ENCODE data around the gene CPNE6.

The CPNE6 gene

GRCh38 chr14:24086193-24086955 lies 15.0 kb downstream of the CPNE6 start:
- DNase-seq (ENCODE audit: low read depth): no peak

GRCh38 chr14:24087004-24087403 lies 15.6 kb downstream of the CPNE6 start:
- DNase-seq (ENCODE audit: low read depth): no peak

- no peak for DNase-seq (ENCODE audit: low read depth)
These were observed 16.7 kb downstream of the CPNE6 start for GRCh38 chr14:24088095-24088494.

- DNase-seq (ENCODE audit: low read depth): no peak
These were observed 18.5 kb downstream of the CPNE6 start for GRCh38 chr14:24089890-24090289.

GRCh38 chr14:24092110-24092504 lies 20.7 kb downstream of the CPNE6 start:
- DNase-seq (ENCODE audit: low read depth): no peak

GRCh38 chr14:24092505-24093206 lies 21.3 kb downstream of the CPNE6 start:
- peak; percentile 69 for DNase-seq (ENCODE audit: low read depth)

GRCh38 chr14:24093207-24093900 lies 22.0 kb downstream of the CPNE6 start:
- DNase-seq (ENCODE audit: low read depth): no peak

- peak; percentile 95 for DNase-seq (ENCODE audit: low read depth)
These were observed 22.8 kb downstream of the CPNE6 start, which contains the start of gene PCK2 for GRCh38 chr14:24093901-24094840. TSS of gene PCK2 (plus strand) at chr14:24094311. CDS start at chr14:24094406, 95 bp downstream.

GRCh38 chr14:24094841-24095270 lies 23.5 kb downstream of the CPNE6 start:
- no peak for DNase-seq (ENCODE audit: low read depth)

- peak; percentile 48 for DNase-seq (ENCODE audit: low read depth)
These were observed 24.1 kb downstream of the CPNE6 start for GRCh38 chr14:24095271-24096068.

- no peak for DNase-seq (ENCODE audit: low read depth)
These were observed 25.3 kb downstream of the CPNE6 start for GRCh38 chr14:24096545-24097181.

GRCh38 chr14:24098229-24098926 lies 27.0 kb downstream of the CPNE6 start:
- DNase-seq (ENCODE audit: low read depth): no peak

GRCh38 chr14:24098927-24099813 lies 27.8 kb downstream of the CPNE6 start:
- DNase-seq (ENCODE audit: low read depth): no peak

GRCh38 chr14:24100197-24100981 lies 29.0 kb downstream of the CPNE6 start:
- no peak for DNase-seq (ENCODE audit: low read depth)

GRCh38 chr14:24100982-24101494 lies 29.7 kb downstream of the CPNE6 start:
- DNase-seq (ENCODE audit: low read depth): no peak

- DNase-seq (ENCODE audit: low read depth): no peak
These were observed 31.1 kb downstream of the CPNE6 start for GRCh38 chr14:24102357-24103048.

GRCh38 chr14:24103451-24103850 lies 32.1 kb downstream of the CPNE6 start:
- no peak for DNase-seq (ENCODE audit: low read depth)

Measured in fibroblast of gingiva (primary cell).